HG03457 (cell line): ENCODE measurements around the gene OVCH2.
"Not testable (repeated sequence)": the region's sequence is repeated elsewhere in the genome, so short reads cannot be mapped to it uniquely, and the experiment has no call there.

Source experiments
- ATAC-seq: cut with Tn5 transposase; IDR thresholded peaks from one replicate; pipeline ENCODE4 v1.9.1; 2021; ENCODE audit warnings: moderate number of reproducible peaks; ENCODE audit not compliant: unreplicated experiment

Gene OVCH2

GRCh38 chr11:7672276-7672959, 33.9 kb downstream of the OVCH2 start:
- no peak for ATAC-seq

GRCh38 chr11:7671347-7672215, 34.7 kb downstream of the OVCH2 start:
- peak; percentile 60 for ATAC-seq

GRCh38 chr11:7670641-7671040, 35.6 kb downstream of the OVCH2 start:
- ATAC-seq = no peak

GRCh38 chr11:7668911-7669310, 37.4 kb downstream of the OVCH2 start:
- no peak for ATAC-seq

GRCh38 chr11:7668464-7668863, 37.8 kb downstream of the OVCH2 start:
- ATAC-seq = no peak

- no peak for ATAC-seq
Observed at GRCh38 chr11:7667460-7667859, 38.8 kb downstream of the OVCH2 start.

- no peak for ATAC-seq
Observed at GRCh38 chr11:7666292-7666866, 39.9 kb downstream of the OVCH2 start.

GRCh38 chr11:7665473-7666291, 40.6 kb downstream of the OVCH2 start:
- ATAC-seq = peak; percentile 89

- ATAC-seq = no peak
Observed at GRCh38 chr11:7664867-7665266, 41.4 kb downstream of the OVCH2 start.

- ATAC-seq = not testable (repeated sequence)
Observed at GRCh38 chr11:7663531-7663930, 42.7 kb downstream of the OVCH2 start.

GRCh38 chr11:7657306-7658025, 48.8 kb downstream of the OVCH2 start:
- no peak for ATAC-seq

- no peak for ATAC-seq
Observed at GRCh38 chr11:7656704-7657103, 49.6 kb downstream of the OVCH2 start.

- ATAC-seq = no peak
Observed at GRCh38 chr11:7655253-7656217, 50.7 kb downstream of the OVCH2 start.

- no peak for ATAC-seq
Observed at GRCh38 chr11:7654195-7654705, 52.0 kb downstream of the OVCH2 start.

GRCh38 chr11:7651700-7652099, 54.6 kb downstream of the OVCH2 start:
- ATAC-seq = no peak

- no peak for ATAC-seq
Observed at GRCh38 chr11:7651140-7651551, 55.1 kb downstream of the OVCH2 start.

- ATAC-seq = no peak
Observed at GRCh38 chr11:7648264-7648663, 58.0 kb downstream of the OVCH2 start.

GRCh38 chr11:7646866-7647265, 59.4 kb downstream of the OVCH2 start:
- no peak for ATAC-seq

- ATAC-seq = no peak
Observed at GRCh38 chr11:7645206-7645605, 61.1 kb downstream of the OVCH2 start.
